Natural killer cell (primary cell): ENCODE results near the gene MPPE1. TPM values are rescaled to one million over a fixed set of nuclear protein-coding genes. Genes with fewer than 3 reads are reported as not detected.

Source experiments
- ATAC-seq, 3 donors: fragments of 150-1000 bp in 2 of 3; fragments of 200-7000 bp in 1 of 3; cut with Tn5 transposase; 1 replicate in 1 of 3; 2 replicates in 2 of 3; pipeline ENCODE4 v1.10.0; 2021; ENCODE audit warnings: mild to moderate bottlenecking in 2 of 3, moderate library complexity in 2 of 3
- DNase-seq, 2 donors: peaks; one replicate each; pipeline versions ENCODE4 v3.0.0 to v3.0.0-alpha.2; 2013 to 2021; ENCODE audit warnings: mixed read lengths in 1 of 2
- H3K27ac ChIP-seq: one replicate; pipeline ENCODE4 v1.5.1; 2013; ENCODE audit warnings: mild to moderate bottlenecking, low read length
- H3K27me3 ChIP-seq: one replicate; pipeline ENCODE4 v1.6.1; 2013; ENCODE audit warnings: low read length; ENCODE audit not compliant: control insufficient read depth, insufficient read depth
- H3K36me3 ChIP-seq: one replicate; pipeline ENCODE4 v1.6.1; 2013; ENCODE audit warnings: low read length; ENCODE audit not compliant: control insufficient read depth, insufficient read depth
- H3K4me1 ChIP-seq: one replicate; pipeline ENCODE4 v1.6.1; 2013; ENCODE audit warnings: low read length; ENCODE audit not compliant: control insufficient read depth, insufficient read depth
- H3K4me3 ChIP-seq: one replicate; pipeline ENCODE4 v1.5.1; 2013; ENCODE audit warnings: low read length
- H3K9me3 ChIP-seq: one replicate; pipeline ENCODE4 v1.6.1; 2013; ENCODE audit warnings: low read length; ENCODE audit not compliant: control insufficient read depth, insufficient read depth
- H3K27ac Mint-ChIP-seq, 2 donors: one replicate each; pipeline ENCODE4 v1.8.0; 2022; ENCODE audit warnings: mild to moderate bottlenecking in 2 of 2, mixed read lengths in 2 of 2, moderate library complexity in 1 of 2
- H3K27me3 Mint-ChIP-seq, 2 donors: one replicate each; pipeline ENCODE4 v1.8.0; 2022; ENCODE audit warnings: low read depth in 2 of 2, mixed read lengths in 2 of 2
- H3K36me3 Mint-ChIP-seq: one replicate; pipeline ENCODE4 v1.8.0; 2022; ENCODE audit warnings: mixed read lengths
- H3K4me1 Mint-ChIP-seq, 2 donors: one replicate each; pipeline ENCODE4 v1.8.0; 2022; ENCODE audit warnings: mixed read lengths in 2 of 2
- H3K4me3 Mint-ChIP-seq: one replicate; pipeline ENCODE4 v1.8.0; 2022; ENCODE audit warnings: mild to moderate bottlenecking, moderate library complexity, mixed read lengths
- H3K9me3 Mint-ChIP-seq, 2 donors: one replicate each; pipeline ENCODE4 v1.8.0; 2022; ENCODE audit warnings: mixed read lengths in 2 of 2
- WGBS: methylation state at CpG from one replicate; pipeline ENCODE4 v1.1.7; 2013; ENCODE audit warnings: missing lambda C conversion rate; ENCODE audit not compliant: insufficient coverage; 5-methylcytosine and 5-hydroxymethylcytosine counted together
- intact Hi-C: fragments of 100-400 bp; cut with micrococcal nuclease; formaldehyde crosslinking; loops from one replicate; pipeline ENCODE4 v1.14.2; 2022
- total RNA-seq, 4 donors: library from RNA; stranded (reverse); fragments of 120-200 nt in 1 of 4; gene quantifications; one replicate each; pipeline versions ENCODE4 v1.2.3 to v1.2.4, GENCODE V29; 2013 to 2022
- TF ChIP-seq, protein P1 (sequence below): fragments of 200-600 bp; IDR thresholded peaks from one replicate; pipeline ENCODE4 v1.8.0; 2022; ENCODE audit warnings: antibody characterized with exemption

MPPE1 gene
- total RNA-seq, 3 donors from 2014 or later (not counting 1 experiment from before 2014, with no cell fraction given) = 98.3 to 110 (median 105) TPM

DNA sequence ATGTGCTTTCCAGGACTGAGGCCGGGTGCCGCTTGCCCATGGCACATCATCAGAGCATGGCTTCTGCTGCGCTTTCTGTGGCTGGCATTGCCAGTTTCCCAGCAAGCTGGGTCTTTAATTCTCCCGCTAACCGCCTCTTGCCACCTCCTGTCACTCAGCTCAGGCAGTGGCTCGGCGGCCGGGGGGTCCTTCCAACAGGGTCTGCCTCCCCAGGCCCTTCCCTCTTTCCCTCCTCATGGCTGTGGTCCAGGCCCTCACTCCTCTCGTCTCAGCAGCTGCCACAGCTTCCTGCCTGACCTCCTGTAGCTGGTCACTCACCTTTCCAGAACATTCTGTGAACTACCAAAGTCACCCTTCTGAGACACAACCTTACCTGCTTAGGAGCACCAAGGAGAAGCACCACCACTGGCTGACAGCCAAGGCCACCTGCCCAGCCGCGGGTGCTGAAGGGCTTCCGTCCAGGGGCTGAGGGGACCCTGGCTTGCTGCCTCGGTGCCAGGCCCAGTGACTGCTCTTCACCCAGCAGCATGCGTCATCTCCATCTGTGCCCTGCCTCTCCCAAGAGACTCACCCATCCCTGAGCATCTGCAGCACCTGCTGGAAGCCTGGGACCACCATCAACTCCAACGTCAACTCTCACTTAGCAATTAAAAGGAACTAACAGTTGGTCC is 34.3 kb downstream of the MPPE1 start:
- peaks cover 0 to 2% of the 10 kb centered on the region in 2 donors for H3K9me3 Mint-ChIP-seq
- Histone ChIP-seq H3K27ac (no peak overlapping the region), H3K4me3 (no peak overlapping the region), H3K9me3 (no peaks in the 10 kb centered on the region), H3K27me3 (no peaks in the 10 kb centered on the region), H3K4me1 (no peaks in the 10 kb centered on the region), H3K36me3 (no peaks in the 10 kb centered on the region)
- WGBS = 87% methylated on average over 15 of the region's 15 CpGs
- H3K27me3 Mint-ChIP-seq = peaks cover 0 to 2% of the 10 kb centered on the region in 2 donors
- DNase-seq = no peak
- no peaks in the 10 kb centered on the region for H3K4me1 Mint-ChIP-seq
- no peaks in the 10 kb centered on the region for H3K36me3 Mint-ChIP-seq
- TF ChIP-seq, protein P1, sequence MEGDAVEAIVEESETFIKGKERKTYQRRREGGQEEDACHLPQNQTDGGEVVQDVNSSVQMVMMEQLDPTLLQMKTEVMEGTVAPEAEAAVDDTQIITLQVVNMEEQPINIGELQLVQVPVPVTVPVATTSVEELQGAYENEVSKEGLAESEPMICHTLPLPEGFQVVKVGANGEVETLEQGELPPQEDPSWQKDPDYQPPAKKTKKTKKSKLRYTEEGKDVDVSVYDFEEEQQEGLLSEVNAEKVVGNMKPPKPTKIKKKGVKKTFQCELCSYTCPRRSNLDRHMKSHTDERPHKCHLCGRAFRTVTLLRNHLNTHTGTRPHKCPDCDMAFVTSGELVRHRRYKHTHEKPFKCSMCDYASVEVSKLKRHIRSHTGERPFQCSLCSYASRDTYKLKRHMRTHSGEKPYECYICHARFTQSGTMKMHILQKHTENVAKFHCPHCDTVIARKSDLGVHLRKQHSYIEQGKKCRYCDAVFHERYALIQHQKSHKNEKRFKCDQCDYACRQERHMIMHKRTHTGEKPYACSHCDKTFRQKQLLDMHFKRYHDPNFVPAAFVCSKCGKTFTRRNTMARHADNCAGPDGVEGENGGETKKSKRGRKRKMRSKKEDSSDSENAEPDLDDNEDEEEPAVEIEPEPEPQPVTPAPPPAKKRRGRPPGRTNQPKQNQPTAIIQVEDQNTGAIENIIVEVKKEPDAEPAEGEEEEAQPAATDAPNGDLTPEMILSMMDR = no peak
- no peak overlapping the region for H3K4me3 Mint-ChIP-seq
- no peak overlapping the region for H3K27ac Mint-ChIP-seq
- ATAC-seq = no peak
- intact Hi-C loops = no loop called here

DNA sequence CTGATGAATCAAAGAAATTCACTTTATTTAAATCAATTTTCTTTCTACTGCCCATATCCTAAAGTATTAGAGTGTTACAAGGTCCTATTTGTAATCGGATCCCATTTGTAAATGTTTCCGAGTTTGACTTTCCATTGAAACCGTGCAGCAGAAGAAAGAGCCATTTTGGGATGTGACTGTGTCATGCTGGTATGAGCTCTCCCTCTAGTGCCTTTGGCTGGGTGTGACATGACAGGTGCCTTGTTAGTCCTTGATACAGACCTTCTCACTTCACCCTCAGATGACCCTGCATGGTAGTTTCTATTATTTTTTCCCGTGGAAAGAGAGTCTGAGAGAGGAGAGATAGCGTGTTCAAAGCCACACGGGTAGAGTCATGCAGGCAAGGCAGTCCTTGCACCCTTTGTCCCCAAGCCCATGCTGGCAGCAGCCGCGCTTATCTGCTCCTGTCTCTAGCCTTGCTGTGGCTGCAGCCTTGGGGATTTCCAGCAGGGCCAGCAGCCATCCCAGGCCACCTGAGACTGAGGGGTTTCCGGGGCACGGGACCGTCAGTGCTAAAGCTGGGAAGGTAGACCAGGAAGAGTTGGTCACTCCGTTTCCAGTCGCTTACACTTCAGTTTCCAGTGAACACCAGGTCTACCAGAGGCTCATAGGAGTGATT is 35.5 kb downstream of the MPPE1 start:
- no peaks in the 10 kb centered on the region for H3K36me3 ChIP-seq
- WGBS = 85% methylated on average over 13 of the region's 13 CpGs
- intact Hi-C loops = loop anchor here (1.0 kb wide), 1 partner anchor 139 kb away; no protein-coding TSS in a partner anchor
- Mint-ChIP-seq H3K27ac (no peak overlapping the region), H3K4me1 (no peaks in the 10 kb centered on the region), H3K27me3 (peaks cover 0 to 2% of the 10 kb centered on the region in 2 donors), H3K4me3 (no peak overlapping the region), H3K9me3 (peaks cover 0 to 2% of the 10 kb centered on the region in 2 donors), H3K36me3 (no peaks in the 10 kb centered on the region)
- no peak overlapping the region for H3K4me3 ChIP-seq
- no peak overlapping the region for H3K27ac ChIP-seq
- peak in 1 of 2 donors; percentile 58 for DNase-seq
- TF ChIP-seq, protein P1 = peak; percentile 11
- no peaks in the 10 kb centered on the region for H3K9me3 ChIP-seq
- peak in 2 of 3 donors; percentile 46 to 58 for ATAC-seq
- H3K27me3 ChIP-seq = no peaks in the 10 kb centered on the region
- H3K4me1 ChIP-seq = no peaks in the 10 kb centered on the region

DNA sequence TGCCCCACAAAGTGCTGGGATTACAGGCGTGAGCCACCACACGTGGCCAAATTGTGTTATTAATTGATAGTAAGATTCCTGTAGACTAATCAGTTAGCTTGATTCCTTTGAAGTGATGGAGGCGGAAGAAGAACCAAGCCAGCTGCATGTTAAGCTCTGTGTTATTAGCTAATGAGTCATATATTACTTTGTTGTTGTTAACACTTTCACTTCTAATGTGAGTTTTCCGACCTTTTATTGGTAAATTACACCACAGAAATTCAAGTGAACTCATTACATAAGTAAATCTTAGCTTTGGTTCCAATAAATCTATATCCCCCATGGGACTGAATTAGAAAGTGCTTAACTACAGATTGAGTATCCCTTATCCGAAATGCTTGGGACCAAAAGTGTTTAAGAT is 36.6 kb downstream of the MPPE1 start:
- H3K36me3 Mint-ChIP-seq = no peaks in the 10 kb centered on the region
- DNase-seq = no peak
- Histone ChIP-seq H3K27me3 (no peaks in the 10 kb centered on the region), H3K9me3 (no peaks in the 10 kb centered on the region), H3K27ac (no peak overlapping the region), H3K4me1 (no peaks in the 10 kb centered on the region), H3K36me3 (no peaks in the 10 kb centered on the region), H3K4me3 (no peak overlapping the region)
- peaks cover 0 to 2% of the 10 kb centered on the region in 2 donors for H3K9me3 Mint-ChIP-seq
- no peak overlapping the region for H3K27ac Mint-ChIP-seq
- TF ChIP-seq, protein P1 = no peak
- intact Hi-C loops = no loop called here
- H3K4me3 Mint-ChIP-seq = no peak overlapping the region
- ATAC-seq = no peak
- WGBS = 68% methylated on average over 3 of the region's 5 CpGs
- peaks cover 0 to 2% of the 10 kb centered on the region in 2 donors for H3K27me3 Mint-ChIP-seq
- no peaks in the 10 kb centered on the region for H3K4me1 Mint-ChIP-seq
